GM19025 (cell line): ENCODE data around the gene ARHGAP25.

ENCODE experiments used
- ATAC-seq: cut with Tn5 transposase; IDR thresholded peaks from one replicate; pipeline ENCODE4 v1.9.1; 2021; ENCODE audit warnings: mild to moderate bottlenecking, low read depth, moderate library complexity; ENCODE audit not compliant: unreplicated experiment

Gene ARHGAP25

DNA sequence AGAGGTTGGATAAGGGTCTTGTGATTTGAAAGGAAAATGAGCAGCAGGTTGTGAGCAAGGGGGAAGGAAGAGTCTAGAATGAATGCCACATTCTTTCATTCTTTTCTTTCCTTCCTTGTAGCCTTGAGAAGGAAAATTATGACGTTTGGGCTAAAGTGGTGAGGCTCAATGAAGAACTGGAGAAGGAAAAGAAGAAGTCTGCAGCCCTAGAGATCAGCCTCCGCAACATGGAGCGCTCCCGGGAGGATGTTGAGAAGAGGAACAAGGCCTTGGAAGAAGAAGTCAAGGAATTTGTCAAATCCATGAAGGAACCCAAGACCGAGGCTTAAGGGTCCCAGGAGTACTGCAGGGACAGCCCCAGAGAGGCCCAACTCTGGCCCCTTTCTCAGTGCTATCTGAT lies 91.3 kb downstream of the ARHGAP25 start:
- ATAC-seq: no peak

GRCh38 chr2:68827666-68828065 lies 93.1 kb downstream of the ARHGAP25 start:
- ATAC-seq: no peak

- no peak for ATAC-seq
Observed at GRCh38 chr2:68828887-68829708, 94.5 kb downstream of the ARHGAP25 start.

- ATAC-seq: no peak
Observed at GRCh38 chr2:68829749-68830148, 95.1 kb downstream of the ARHGAP25 start.

DNA sequence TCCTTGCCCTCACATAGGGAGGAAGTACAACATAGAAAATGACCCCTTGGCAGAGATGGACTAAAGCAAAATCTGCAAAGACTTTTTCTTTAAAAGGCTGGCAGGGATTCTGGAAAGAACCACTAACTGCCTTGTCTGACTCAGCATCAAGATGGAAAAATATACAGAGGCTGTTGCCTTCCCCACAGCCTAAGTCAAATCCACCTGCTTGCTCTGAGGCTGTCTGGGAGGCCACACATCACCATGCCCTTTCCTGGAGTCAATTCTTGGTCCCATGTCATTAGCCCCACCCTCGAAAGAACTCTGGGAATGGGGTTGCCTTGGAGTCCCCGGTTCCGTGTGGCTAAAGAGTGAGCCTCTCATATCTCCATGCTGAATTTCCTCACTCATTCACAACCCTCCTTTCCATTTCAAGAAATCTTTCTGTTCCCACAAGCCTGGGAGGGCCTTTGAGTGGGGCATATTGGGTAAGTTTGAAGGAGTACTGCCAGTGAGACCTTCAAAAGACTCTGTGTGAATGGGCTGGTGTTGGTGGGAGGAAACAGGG lies 97.1 kb downstream of the ARHGAP25 start:
- no peak for ATAC-seq

DNA sequence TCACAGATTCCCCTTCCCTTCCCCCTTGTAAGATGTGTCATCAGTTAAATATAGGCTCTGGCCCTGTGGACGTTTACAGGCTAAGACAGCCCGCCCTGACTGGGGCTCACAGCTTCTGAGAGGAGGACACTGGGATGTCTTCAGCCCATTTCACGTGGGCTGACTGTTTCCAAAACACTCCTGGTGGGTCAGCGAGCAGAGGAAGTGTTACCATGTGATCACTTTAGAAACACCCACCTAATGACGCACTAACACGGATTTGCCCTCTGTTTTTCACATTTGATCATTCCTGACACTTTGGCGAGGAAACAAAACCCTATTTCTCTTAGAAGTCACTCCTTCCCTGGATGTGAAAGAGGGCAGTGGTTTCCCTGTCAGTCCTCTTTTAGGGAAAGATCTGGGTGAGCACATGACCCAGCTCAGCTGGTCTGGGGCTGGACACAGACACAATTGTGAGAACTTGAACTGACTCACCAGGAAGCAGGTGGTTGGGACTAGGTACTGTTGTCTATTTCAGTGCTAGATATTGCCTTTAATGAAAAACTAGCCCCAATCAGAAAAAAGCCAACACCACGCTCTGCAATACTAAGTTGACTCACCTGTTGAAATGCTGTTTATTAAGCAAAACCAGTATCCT lies 97.7 kb downstream of the ARHGAP25 start:
- ATAC-seq: peak; percentile 73

DNA sequence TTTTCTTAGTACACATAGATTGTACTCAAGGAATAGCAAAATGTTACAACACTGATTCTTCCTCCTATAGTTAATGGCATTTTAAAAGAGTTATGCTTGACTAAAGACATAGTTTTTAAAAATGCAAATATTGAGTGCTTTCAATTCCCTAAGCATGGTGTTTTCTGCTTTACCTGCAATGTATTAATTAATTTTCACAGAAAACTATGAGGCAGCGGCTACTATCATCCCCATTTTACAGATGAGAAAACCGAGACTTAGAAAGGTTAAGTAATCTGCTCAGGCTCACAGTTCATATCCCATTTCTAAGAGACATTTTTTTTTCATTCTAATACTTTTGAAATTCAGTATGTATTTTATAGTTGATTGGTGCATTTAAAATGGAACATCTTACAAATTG lies 98.6 kb downstream of the ARHGAP25 start:
- no peak for ATAC-seq

GRCh38 chr2:68834737-68835376 lies 100.2 kb downstream of the ARHGAP25 start:
- ATAC-seq: no peak

GRCh38 chr2:68835621-68836020 lies 101.0 kb downstream of the ARHGAP25 start:
- ATAC-seq: no peak

GRCh38 chr2:68837164-68837860 lies 102.7 kb downstream of the ARHGAP25 start:
- no peak for ATAC-seq

- peak; percentile 77 for ATAC-seq
Observed at GRCh38 chr2:68837861-68838341, 103.3 kb downstream of the ARHGAP25 start.

GRCh38 chr2:68838641-68839040 lies 104.0 kb downstream of the ARHGAP25 start:
- no peak for ATAC-seq

DNA sequence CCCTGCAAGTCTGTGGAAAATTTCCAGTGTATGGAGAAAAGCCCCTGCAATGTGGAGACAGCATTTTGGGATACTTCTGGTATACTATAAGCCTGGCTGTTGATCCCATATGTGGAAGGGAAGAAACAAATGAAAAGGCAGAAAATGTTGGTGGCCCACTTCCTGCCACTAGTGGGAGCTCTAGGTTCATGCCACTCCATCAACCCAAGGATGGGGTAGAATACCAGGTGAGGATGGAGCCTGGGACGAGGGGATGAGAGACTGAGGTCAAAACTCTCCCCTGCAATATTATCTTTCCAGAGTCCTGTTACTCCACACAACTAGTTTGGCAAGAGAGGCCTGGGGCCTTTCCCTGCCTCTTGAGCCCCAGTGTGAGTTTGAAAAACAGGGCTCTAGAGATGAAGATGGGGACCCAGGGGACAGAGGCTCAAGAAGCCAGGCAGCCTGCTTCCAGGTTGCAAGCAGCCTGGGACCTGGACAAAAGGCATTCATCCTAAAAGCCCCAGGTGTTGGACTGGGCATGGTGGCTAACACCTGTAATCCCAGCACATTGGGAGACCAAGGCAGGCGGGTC lies 104.7 kb downstream of the ARHGAP25 start:
- no peak for ATAC-seq

- ATAC-seq: no peak
Observed at GRCh38 chr2:68845043-68845442, 110.4 kb downstream of the ARHGAP25 start.

- no peak for ATAC-seq
Observed at GRCh38 chr2:68846091-68846490, 111.5 kb downstream of the ARHGAP25 start.

DNA sequence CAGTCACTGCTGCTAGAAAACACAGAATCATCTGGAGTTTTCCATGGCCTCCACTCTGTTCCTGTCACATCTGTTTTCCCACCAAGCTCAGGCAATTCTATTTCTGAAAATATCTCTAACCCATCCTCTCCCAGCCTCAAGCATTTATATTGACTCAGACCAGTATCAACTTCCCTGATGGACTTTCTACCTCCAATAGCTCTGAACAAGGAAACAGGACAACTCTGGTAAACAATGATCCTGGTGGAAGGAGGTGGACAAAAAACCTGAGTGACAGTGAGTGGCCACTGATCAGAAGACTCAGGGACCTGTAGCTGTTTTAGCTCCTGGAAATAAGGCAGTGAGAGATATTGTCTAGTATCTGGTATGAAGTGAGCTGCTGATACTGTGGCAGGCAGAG lies 113.1 kb downstream of the ARHGAP25 start:
- no peak for ATAC-seq

- ATAC-seq: no peak
Observed at GRCh38 chr2:68849579-68850030, 115.0 kb downstream of the ARHGAP25 start.

DNA sequence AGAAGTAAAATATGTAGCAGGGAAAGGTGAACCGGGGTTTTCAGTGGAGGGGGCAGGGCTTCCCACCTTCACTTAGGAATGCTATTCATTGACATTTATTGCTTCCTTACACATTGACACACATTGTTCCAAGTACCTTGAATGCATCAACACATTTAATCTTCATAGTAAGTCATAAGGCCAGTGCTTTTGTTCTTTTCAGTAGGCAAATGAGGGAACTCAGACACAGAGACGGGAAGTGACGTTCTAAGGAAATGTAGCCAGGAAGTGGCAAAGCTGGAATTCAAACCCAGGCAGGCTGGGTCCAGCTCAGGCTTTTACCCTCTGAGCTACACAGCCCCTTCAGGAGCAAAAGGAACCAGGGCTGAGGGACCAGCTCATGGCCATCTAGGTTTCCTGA lies 115.9 kb downstream of the ARHGAP25 start:
- no peak for ATAC-seq

GRCh38 chr2:68853035-68853434 lies 118.4 kb downstream of the ARHGAP25 start:
- ATAC-seq: no peak

- no peak for ATAC-seq
Observed at GRCh38 chr2:68853915-68854314, 119.3 kb downstream of the ARHGAP25 start.
